Endothelial cell (in vitro differentiated cells): ENCODE measurements around the gene DIS3L2. TPM values are rescaled to one million over a fixed set of nuclear protein-coding genes. Genes with fewer than 3 reads are reported as not detected.
A peak's percentile ranks its signal among the peaks of the same experiment; 100 is the strongest.

ENCODE experiments used
- DNase-seq: peaks from one replicate; pipeline ENCODE4 v3.0.0; 2021; ENCODE audit warnings: low spot score
- H3K27ac Mint-ChIP-seq: one replicate; pipeline ENCODE4 v1.8.0; 2021; ENCODE audit warnings: mixed read lengths, inconsistent platforms; ENCODE audit not compliant: unreplicated experiment
- H3K27me3 Mint-ChIP-seq: one replicate; pipeline ENCODE4 v1.8.0; 2021; ENCODE audit warnings: mild to moderate bottlenecking, moderate library complexity, mixed read lengths, inconsistent platforms; ENCODE audit not compliant: unreplicated experiment
- H3K36me3 Mint-ChIP-seq: one replicate; pipeline ENCODE4 v1.8.0; 2021; ENCODE audit warnings: mild to moderate bottlenecking, low read depth, mixed read lengths, inconsistent platforms; ENCODE audit not compliant: unreplicated experiment
- H3K4me1 Mint-ChIP-seq: one replicate; pipeline ENCODE4 v1.8.0; 2021; ENCODE audit warnings: mild to moderate bottlenecking, mixed read lengths, inconsistent platforms; ENCODE audit not compliant: unreplicated experiment
- H3K4me3 Mint-ChIP-seq: one replicate; pipeline ENCODE4 v1.8.0; 2021; ENCODE audit warnings: mild to moderate bottlenecking, mixed read lengths, inconsistent platforms; ENCODE audit not compliant: unreplicated experiment
- H3K9me3 Mint-ChIP-seq: one replicate; pipeline ENCODE4 v1.8.0; 2021; ENCODE audit warnings: mixed read lengths, inconsistent platforms; ENCODE audit not compliant: unreplicated experiment
- total RNA-seq: library from RNA; stranded (reverse); fragmentation: NEBNext Ultra II Directional; extraction: Animal tissue kit (Norgen Biotek cat#: 25700); gene quantifications from one replicate; pipeline ENCODE4 v1.2.1, GENCODE V29; 2021; ENCODE audit not compliant: unreplicated experiment
- TF ChIP-seq, protein P1 (sequence below): fragments of 200-600 bp; sonication (generic); IDR thresholded peaks from one replicate; pipeline ENCODE4 v1.5.0; 2021; ENCODE audit warnings: antibody characterized with exemption; ENCODE audit not compliant: unreplicated experiment

Gene DIS3L2
- total RNA-seq, 1 donor from 2014 or later = 42.1 TPM

DNA sequence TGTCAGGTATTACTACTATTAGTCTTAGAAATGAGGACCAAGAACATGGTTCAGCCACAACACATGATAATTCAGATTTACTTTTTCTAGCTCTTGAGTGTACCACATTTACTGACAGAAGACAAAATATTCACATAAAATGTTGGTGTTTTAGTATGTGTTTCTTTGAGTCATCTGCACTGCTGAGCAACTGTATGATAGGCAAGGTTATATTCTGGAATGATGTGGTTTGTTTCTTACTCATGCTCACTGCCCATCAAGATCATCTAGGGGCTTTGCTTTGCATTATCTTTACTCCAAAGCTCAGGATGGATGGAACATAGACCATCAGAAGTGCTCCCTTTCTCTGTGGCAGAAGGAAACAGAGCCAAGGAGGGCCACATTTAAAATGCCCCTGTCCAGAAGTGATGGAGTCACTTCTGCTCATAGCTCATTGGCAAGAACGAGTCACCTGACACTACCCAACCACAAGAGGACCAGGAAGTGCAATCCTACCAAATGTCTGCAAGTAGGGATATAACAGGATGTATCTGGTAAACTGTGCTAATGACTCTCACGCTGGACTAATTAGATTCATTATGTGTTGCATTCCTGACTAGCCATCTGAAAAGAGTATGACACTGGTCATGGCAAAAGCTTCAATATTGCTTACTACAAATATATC lies 81.5 kb downstream of the DIS3L2 start:
- peaks cover 3% of the 10 kb centered on the region for H3K27me3 Mint-ChIP-seq
- peaks cover 15% of the 10 kb centered on the region for H3K4me1 Mint-ChIP-seq
- H3K4me3 Mint-ChIP-seq = no peak overlapping the region
- TF ChIP-seq, protein P1, sequence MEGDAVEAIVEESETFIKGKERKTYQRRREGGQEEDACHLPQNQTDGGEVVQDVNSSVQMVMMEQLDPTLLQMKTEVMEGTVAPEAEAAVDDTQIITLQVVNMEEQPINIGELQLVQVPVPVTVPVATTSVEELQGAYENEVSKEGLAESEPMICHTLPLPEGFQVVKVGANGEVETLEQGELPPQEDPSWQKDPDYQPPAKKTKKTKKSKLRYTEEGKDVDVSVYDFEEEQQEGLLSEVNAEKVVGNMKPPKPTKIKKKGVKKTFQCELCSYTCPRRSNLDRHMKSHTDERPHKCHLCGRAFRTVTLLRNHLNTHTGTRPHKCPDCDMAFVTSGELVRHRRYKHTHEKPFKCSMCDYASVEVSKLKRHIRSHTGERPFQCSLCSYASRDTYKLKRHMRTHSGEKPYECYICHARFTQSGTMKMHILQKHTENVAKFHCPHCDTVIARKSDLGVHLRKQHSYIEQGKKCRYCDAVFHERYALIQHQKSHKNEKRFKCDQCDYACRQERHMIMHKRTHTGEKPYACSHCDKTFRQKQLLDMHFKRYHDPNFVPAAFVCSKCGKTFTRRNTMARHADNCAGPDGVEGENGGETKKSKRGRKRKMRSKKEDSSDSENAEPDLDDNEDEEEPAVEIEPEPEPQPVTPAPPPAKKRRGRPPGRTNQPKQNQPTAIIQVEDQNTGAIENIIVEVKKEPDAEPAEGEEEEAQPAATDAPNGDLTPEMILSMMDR = no peak
- no peaks in the 10 kb centered on the region for H3K9me3 Mint-ChIP-seq
- H3K36me3 Mint-ChIP-seq = peaks cover 11% of the 10 kb centered on the region
- DNase-seq = no peak
- H3K27ac Mint-ChIP-seq = no peak overlapping the region

DNA sequence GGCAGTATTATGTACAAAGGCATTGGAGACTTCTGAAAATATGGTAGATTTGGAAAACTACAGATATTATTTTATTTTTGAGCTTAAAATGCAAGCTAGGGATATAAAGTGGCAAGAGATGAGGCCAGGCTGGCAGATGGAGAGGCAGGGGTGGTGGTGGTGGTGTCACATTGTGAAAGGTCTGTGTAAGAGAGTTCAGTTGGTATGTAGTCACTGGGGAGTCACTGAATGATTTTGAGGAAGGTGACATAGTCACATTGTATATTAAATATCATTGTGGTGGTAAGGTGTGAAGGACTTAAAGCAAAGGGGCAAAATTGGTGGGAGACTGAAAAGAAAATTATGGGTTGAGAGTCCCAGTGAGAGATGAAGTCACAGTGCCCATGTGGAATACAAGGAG lies 82.5 kb downstream of the DIS3L2 start:
- Mint-ChIP-seq H3K36me3 (peaks cover 7% of the 10 kb centered on the region), H3K9me3 (no peaks in the 10 kb centered on the region), H3K27ac (no peak overlapping the region), H3K27me3 (peaks cover 2% of the 10 kb centered on the region), H3K4me3 (peak overlapping the region; percentile 20), H3K4me1 (peaks cover 6% of the 10 kb centered on the region)
- no peak for DNase-seq
- TF ChIP-seq, protein P1 = no peak

DNA sequence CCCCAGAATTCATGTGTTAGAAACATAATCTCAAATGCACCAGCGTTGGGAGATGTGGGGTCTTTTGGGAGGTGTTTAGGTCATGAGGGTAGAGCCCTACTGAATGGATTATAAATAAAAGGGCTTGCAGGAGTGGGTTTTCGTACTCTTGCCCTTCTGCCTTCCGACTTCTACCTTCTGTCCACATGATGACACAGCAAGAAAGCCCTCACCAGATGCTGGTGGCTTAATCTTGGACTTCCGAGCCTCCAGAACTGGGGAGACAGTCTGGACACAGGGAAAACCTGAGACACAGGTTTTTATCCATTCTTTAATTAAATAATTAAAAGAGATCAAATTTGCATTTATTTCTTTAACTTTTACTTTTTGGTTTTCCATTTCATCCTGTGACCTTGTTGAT lies 87.8 kb downstream of the DIS3L2 start:
- H3K9me3 Mint-ChIP-seq = no peaks in the 10 kb centered on the region
- H3K36me3 Mint-ChIP-seq = peaks cover 2% of the 10 kb centered on the region
- no peak overlapping the region for H3K4me3 Mint-ChIP-seq
- no peaks in the 10 kb centered on the region for H3K27me3 Mint-ChIP-seq
- DNase-seq = no peak
- H3K27ac Mint-ChIP-seq = no peak overlapping the region
- peaks cover 7% of the 10 kb centered on the region for H3K4me1 Mint-ChIP-seq
- TF ChIP-seq, protein P1 = no peak

DNA sequence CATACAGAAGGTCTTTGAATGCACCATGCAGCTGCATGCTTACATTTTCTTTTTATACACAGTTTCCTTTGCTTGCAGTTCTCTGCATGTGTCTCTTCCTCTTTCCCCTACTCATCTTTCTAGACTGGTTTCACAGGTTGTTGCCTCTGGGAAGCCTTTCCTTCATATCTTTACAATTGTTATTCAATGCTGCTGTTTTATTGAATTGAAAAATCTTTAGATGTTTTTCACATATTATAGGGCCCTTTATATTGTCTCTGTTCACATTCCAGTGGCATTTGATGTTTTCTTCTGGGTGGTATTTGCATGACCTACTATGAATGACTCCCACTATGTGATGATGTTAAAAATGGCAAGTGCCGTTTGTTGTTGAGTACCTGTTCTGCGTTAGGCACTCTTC lies 91.1 kb downstream of the DIS3L2 start:
- Mint-ChIP-seq H3K27ac (peak overlapping the region; percentile 5), H3K27me3 (peaks cover 2% of the 10 kb centered on the region)

DNA sequence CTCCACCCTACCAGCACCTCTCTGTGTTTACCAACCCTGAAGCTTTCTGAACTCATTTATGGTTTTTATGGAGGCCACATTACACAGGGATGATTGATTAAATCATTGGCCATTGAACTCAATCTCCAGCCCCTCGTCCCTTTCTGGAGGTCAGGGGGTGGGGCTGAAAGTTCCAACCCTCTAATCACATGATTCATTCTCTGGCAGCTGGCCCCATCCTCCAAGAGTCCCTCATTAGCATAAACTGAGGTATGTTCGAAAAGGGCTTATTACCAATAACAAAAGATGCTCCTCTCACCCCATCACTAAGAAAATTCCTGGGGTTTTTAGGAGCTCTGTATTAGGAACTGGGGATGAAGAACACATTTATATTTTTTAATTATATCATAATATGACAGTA lies 92.3 kb downstream of the DIS3L2 start:
- TF ChIP-seq, protein P1 = no peak
- H3K9me3 Mint-ChIP-seq = no peaks in the 10 kb centered on the region
- H3K27ac Mint-ChIP-seq = no peak overlapping the region
- peaks cover 2% of the 10 kb centered on the region for H3K27me3 Mint-ChIP-seq
- H3K4me1 Mint-ChIP-seq = peaks cover 15% of the 10 kb centered on the region
- H3K36me3 Mint-ChIP-seq = no peaks in the 10 kb centered on the region
- no peak for DNase-seq
- no peak overlapping the region for H3K4me3 Mint-ChIP-seq

More for the DNA sequence above, 91.1 kb downstream of the DIS3L2 start:
- DNase-seq = no peak
- TF ChIP-seq, protein P1 = no peak
- Mint-ChIP-seq H3K4me1 (peaks cover 7% of the 10 kb centered on the region), H3K36me3 (no peaks in the 10 kb centered on the region), H3K4me3 (no peak overlapping the region), H3K9me3 (no peaks in the 10 kb centered on the region)
